HepG2 (cell line): Measurements from ENCODE around the gene IGSF8. TPM values are rescaled to one million over a fixed set of nuclear protein-coding genes. Genes with fewer than 3 reads are reported as not detected.

ENCODE experiments used
- BRD4 ChIP-seq: sonication (generic); formaldehyde crosslinking; IDR thresholded peaks from 2 replicates; pipeline ENCODE4 v1.4.0; 2020; ENCODE audit warnings: missing genetic modification reagents
- CEBPB ChIP-seq: IDR thresholded peaks from 2 replicates; pipeline ENCODE4 v1.6.1; 2011; ENCODE audit warnings: low read depth, low read length, improper control_type of control experiment, borderline replicate concordance
- DZIP1 ChIP-seq: sonication (generic); formaldehyde crosslinking; IDR thresholded peaks from 2 replicates; pipeline ENCODE4 v1.5.0; 2020; ENCODE audit warnings: mild to moderate bottlenecking, missing genetic modification reagents
- EHMT2 ChIP-seq: fragments of 200-600 bp; sonication (generic); IDR thresholded peaks from 2 replicates; pipeline ENCODE4 v1.7.0; 2017; ENCODE audit warnings: antibody characterized with exemption, low read depth, low read length, borderline replicate concordance
- FOXP1 ChIP-seq, 2 experiments: fragments of 450-650 bp in 1 of 2; IDR thresholded peaks; 2 replicates each; pipeline ENCODE4 v1.6.1; 2017 to 2018; ENCODE audit warnings: antibody characterized with exemption in 1 of 2
- HIC2 ChIP-seq: sonication (generic); formaldehyde crosslinking; IDR thresholded peaks from 2 replicates; pipeline ENCODE4 v1.9.0; 2022; ENCODE audit warnings: low read depth, missing genetic modification reagents
- KDM5B ChIP-seq: sonication (generic); formaldehyde crosslinking; IDR thresholded peaks from 2 replicates; pipeline ENCODE4 v1.4.0; 2020; ENCODE audit warnings: missing genetic modification reagents, mild to moderate bottlenecking, borderline replicate concordance
- MATR3 ChIP-seq: sonication (generic); formaldehyde crosslinking; IDR thresholded peaks from 2 replicates; pipeline ENCODE4 v1.4.0; 2020; ENCODE audit warnings: missing genetic modification reagents
- MYPOP ChIP-seq: sonication (generic); formaldehyde crosslinking; IDR thresholded peaks from 2 replicates; pipeline ENCODE4 v1.8.1; 2023; ENCODE audit warnings: mild to moderate bottlenecking, moderate library complexity, missing genetic modification reagents
- SMAD3 ChIP-seq: sonication (generic); formaldehyde crosslinking; IDR thresholded peaks from 2 replicates; pipeline ENCODE4 v1.4.0; 2020; ENCODE audit warnings: missing genetic modification reagents
- ZBED4 ChIP-seq: sonication (generic); formaldehyde crosslinking; IDR thresholded peaks from 2 replicates; pipeline ENCODE4 v1.4.0; 2020; ENCODE audit warnings: missing genetic modification reagents, borderline replicate concordance
- ZNF7 ChIP-seq: IDR thresholded peaks from 2 replicates; pipeline ENCODE4 v1.6.1; 2016; ENCODE audit warnings: missing biosample characterization, missing genetic modification reagents
- ZNF770 ChIP-seq: sonication (generic); formaldehyde crosslinking; IDR thresholded peaks from 2 replicates; pipeline ENCODE4 v1.5.0; 2020; ENCODE audit warnings: mild to moderate bottlenecking, missing genetic modification reagents
- ZNF784 ChIP-seq: sonication (generic); formaldehyde crosslinking; IDR thresholded peaks from 2 replicates; pipeline ENCODE4 v1.5.1; 2020; ENCODE audit warnings: missing genetic modification reagents, mild to moderate bottlenecking, borderline replicate concordance
- polyA plus RNA-seq, 8 experiments: library from polyadenylated mRNA; depleted of rRNA in 3 of 8; stranded (reverse) in 7 of 8; unstranded in 1 of 8; fragments of >200 nt; fragmentation: Illumina TruSeq in 4 of 8; extraction: Trizol in 4 of 8; gene quantifications; 2 replicates each; pipeline versions ENCODE4 v1.2.1 to v1.2.3, GENCODE V29; 2011 to 2016; ENCODE audit warnings: low read depth in 4 of 8, missing spikeins in 1 of 8, mixed read lengths in 1 of 8; ENCODE audit not compliant: insufficient read depth in 1 of 8
- total RNA-seq, 5 experiments: library from RNA; depleted of rRNA; stranded (reverse); fragments of >200 nt; fragmentation: Illumina TruSeq; extraction: Trizol; gene quantifications; 2 replicates each; pipeline ENCODE4 v1.2.3, GENCODE V29; 2016; ENCODE audit warnings: low read depth in 1 of 5

IGSF8 gene
- total and polyA plus RNA-seq, 2 of the 13 experiments (the other 11 are each of a cell fraction or from before 2014, with no cell fraction given): 24.0 to 41.0 TPM

DNA sequence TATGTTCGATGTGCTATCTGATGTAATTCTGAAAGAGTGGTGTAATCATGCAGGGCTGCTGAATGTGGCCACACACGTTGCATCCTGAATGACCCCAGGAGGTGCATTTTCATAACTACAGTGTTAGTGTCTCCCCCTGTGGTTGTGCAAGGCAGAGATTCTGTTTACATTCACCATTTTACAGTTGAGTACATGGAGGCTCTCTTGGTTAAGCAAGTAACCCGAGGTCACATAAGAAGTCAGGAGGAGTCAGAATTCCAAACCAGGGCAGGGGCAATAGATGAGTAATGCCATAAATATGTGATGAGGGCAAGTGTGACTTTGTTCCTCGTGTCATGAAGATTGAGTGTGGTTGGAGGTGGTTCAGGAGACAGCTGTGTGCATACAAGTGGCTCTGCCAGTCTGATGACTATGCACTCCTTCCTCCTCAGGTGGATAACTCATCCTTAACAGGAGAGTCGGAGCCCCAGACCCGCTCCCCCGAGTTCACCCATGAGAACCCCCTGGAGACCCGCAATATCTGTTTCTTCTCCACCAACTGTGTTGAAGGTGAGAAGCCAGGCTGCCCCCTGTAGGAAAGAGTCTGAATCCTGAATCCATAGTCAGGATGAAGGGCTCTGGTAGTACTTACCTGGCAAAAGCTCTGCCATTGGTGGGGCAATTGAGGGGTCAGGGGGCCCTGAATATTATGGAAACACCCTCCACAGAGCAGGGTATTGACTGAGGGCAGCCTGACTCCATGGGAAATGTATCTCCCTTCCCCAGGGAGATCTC lies 26.5 kb upstream of the IGSF8 start (continued):
- TF ChIP-seq ZNF770 (CRISPR knock-in tag): no peak
- no peak for TF ChIP-seq MATR3 (CRISPR knock-in tag)
- TF ChIP-seq CEBPB: peak; percentile 57; the same call in 1 of the 2 replicates
- TF ChIP-seq MYPOP (CRISPR knock-in tag): no peak
- peak; percentile 29; the same call in 1 of the 2 replicates for TF ChIP-seq HIC2
- TF ChIP-seq BRD4 (CRISPR knock-in tag): no peak
- TF ChIP-seq ZNF7 (CRISPR knock-in tag): peak; percentile 79
- TF ChIP-seq EHMT2: peak; percentile 51; the same call in 1 of the 2 replicates
- TF ChIP-seq KDM5B (CRISPR knock-in tag): no peak
- no peak for TF ChIP-seq DZIP1 (CRISPR knock-in tag)
- no peak for TF ChIP-seq ZNF784 (CRISPR knock-in tag)
- TF ChIP-seq SMAD3 (CRISPR knock-in tag): no peak
- no peak for TF ChIP-seq ZBED4 (CRISPR knock-in tag)
- TF ChIP-seq FOXP1 (IDR thresholded peaks at IDR 0.05): no peak
- TF ChIP-seq FOXP1 (CRISPR knock-in tag; IDR thresholded peaks at IDR 0.05): peak; percentile 36; the same call in 1 of the 2 replicates
